PC-3 (cell line): Measurements from ENCODE around the gene VWA2. TPM values are rescaled to one million over a fixed set of nuclear protein-coding genes. Genes with fewer than 3 reads are reported as not detected.

Experiments used
- ATAC-seq: fragments of 200-7000 bp; cut with Tn5 transposase; 2 replicates; pipeline ENCODE4 v1.9.1; 2020; ENCODE audit warnings: mild to moderate bottlenecking, moderate library complexity
- BruUV-seq: library from RNA; stranded (reverse); fragments of 400-500 nt; replicated peaks from 2 replicates; lab custom pipeline; 2021; lab: Mats Ljungman, UMichigan
- CTCF ChIA-PET: fragments of 300-600 bp; sonication (Branson Sonifier 250); formaldehyde crosslinking; loops from one replicate; lab custom pipeline; 2022; ENCODE audit warnings: antibody characterized with exemption; lab: Charles Lee
- POLR2A ChIA-PET: fragments of 300-600 bp; sonication (Branson Sonifier 250); formaldehyde crosslinking; loops from one replicate; lab custom pipeline; 2022; ENCODE audit warnings: antibody characterized with exemption; ENCODE audit not compliant: unreplicated experiment; lab: Charles Lee
- DNase-seq: peaks from one replicate; pipeline ENCODE4 v3.0.0-alpha.2; 2015
- H2AFZ ChIP-seq: fragments of 300-600 bp; sonication (generic); 2 replicates; pipeline ENCODE4 v1.6.0; 2016; ENCODE audit warnings: antibody characterized with exemption, low read length
- H3F3A ChIP-seq: fragments of 300-600 bp; sonication (generic); one replicate; pipeline ENCODE4 v1.6.0; 2017; ENCODE audit warnings: antibody characterized with exemption, low read length, control low read depth, mild to moderate bottlenecking; ENCODE audit not compliant: unreplicated experiment
- H3K27ac ChIP-seq: fragments of 300-600 bp; sonication (generic); 2 replicates; pipeline ENCODE4 v1.5.1; 2016; ENCODE audit warnings: mild to moderate bottlenecking, low read length
- H3K27me3 ChIP-seq: fragments of 300-600 bp; sonication (generic); 2 replicates; pipeline ENCODE4 v1.6.1; 2016; ENCODE audit warnings: low read length, mixed read lengths
- H3K36me3 ChIP-seq: fragments of 300-600 bp; sonication (generic); 2 replicates; pipeline ENCODE4 v1.6.1; 2016; ENCODE audit warnings: low read depth, mixed run types, low read length, mixed read lengths
- H3K4me1 ChIP-seq: fragments of 300-600 bp; sonication (generic); 2 replicates; pipeline ENCODE4 v1.5.1; 2016; ENCODE audit warnings: low read length; ENCODE audit not compliant: insufficient read depth
- H3K4me2 ChIP-seq: fragments of 300-600 bp; sonication (generic); 2 replicates; pipeline ENCODE4 v1.6.0; 2016; ENCODE audit warnings: low read length
- H3K4me3 ChIP-seq: fragments of 300-600 bp; sonication (generic); 2 replicates; pipeline ENCODE4 v1.5.1; 2016; ENCODE audit warnings: mild to moderate bottlenecking, low read length, mixed read lengths
- H3K79me2 ChIP-seq: fragments of 300-600 bp; sonication (generic); 2 replicates; pipeline ENCODE4 v1.6.1; 2017; ENCODE audit warnings: low read length, mixed read lengths
- H3K9ac ChIP-seq: fragments of 300-600 bp; sonication (generic); 2 replicates; pipeline ENCODE4 v1.6.0; 2016; ENCODE audit warnings: mild to moderate bottlenecking, low read length
- H3K9me2 ChIP-seq: fragments of 300-600 bp; sonication (generic); replicated peaks from 2 replicates; pipeline ENCODE4 v1.6.1; 2016; ENCODE audit warnings: mixed run types, low read length, mixed read lengths
- H3K9me3 ChIP-seq: fragments of 300-600 bp; sonication (generic); 2 replicates; pipeline ENCODE4 v1.6.1; 2016; ENCODE audit warnings: low read length, mixed read lengths
- H4K20me1 ChIP-seq: fragments of 300-600 bp; sonication (generic); 2 replicates; pipeline ENCODE4 v1.6.1; 2016; ENCODE audit warnings: low read length, mixed read lengths
- EZH2 ChIP-seq: fragments of 300-600 bp; sonication (generic); IDR thresholded peaks from one replicate; pipeline ENCODE4 v1.6.1; 2017; ENCODE audit warnings: antibody characterized with exemption, mild to moderate bottlenecking, low read length; ENCODE audit not compliant: unreplicated experiment
- EZH2phosphoT487 ChIP-seq: fragments of 300-600 bp; sonication (generic); IDR thresholded peaks from 2 replicates; pipeline ENCODE4 v1.6.1; 2018; ENCODE audit warnings: mild to moderate bottlenecking, antibody characterized with exemption, low read length, borderline replicate concordance
- intact Hi-C: fragments of 100-400 bp; cut with micrococcal nuclease; formaldehyde crosslinking; loops from 2 replicates; pipeline ENCODE4 v1.9.0; 2023
- total RNA-seq: library from RNA; depleted of rRNA; stranded (reverse); fragments of >200 nt; gene quantifications from 2 replicates; pipeline ENCODE4 v1.2.3, GENCODE V29; 2014
- TF ChIP-seq, protein P1 (sequence below): fragments of 300-600 bp; sonication (generic); conservative IDR thresholded peaks from 2 replicates; pipeline ENCODE4 v1.5.1; 2017; ENCODE audit warnings: antibody characterized with exemption, low read depth, mild to moderate bottlenecking, low read length

VWA2 gene
- total RNA-seq, 1 experiment from 2014 or later = not detected

- Histone ChIP-seq H3K9ac (no peak overlapping the region), H3K27ac (no peak overlapping the region), H2AFZ (no peak overlapping the region), H3K4me2 (no peak overlapping the region), H3K4me3 (no peak overlapping the region), H3F3A (no peaks in the 10 kb centered on the region), H3K9me3 (no peaks in the 10 kb centered on the region), H3K27me3 (no peaks in the 10 kb centered on the region), H3K4me1 (no peaks in the 10 kb centered on the region), H3K79me2 (no peaks in the 10 kb centered on the region), H3K36me3 (no peaks in the 10 kb centered on the region), H4K20me1 (no peaks in the 10 kb centered on the region), H3K9me2 (no peaks in the 10 kb centered on the region)
- ATAC-seq = no peak
- BruUV-seq = no TSS peak
- CTCF ChIA-PET = no interaction called here
- DNase-seq = no peak
- TF ChIP-seq EZH2 (no peak), EZH2phosphoT487 (no peak)
- TF ChIP-seq, protein P1, sequence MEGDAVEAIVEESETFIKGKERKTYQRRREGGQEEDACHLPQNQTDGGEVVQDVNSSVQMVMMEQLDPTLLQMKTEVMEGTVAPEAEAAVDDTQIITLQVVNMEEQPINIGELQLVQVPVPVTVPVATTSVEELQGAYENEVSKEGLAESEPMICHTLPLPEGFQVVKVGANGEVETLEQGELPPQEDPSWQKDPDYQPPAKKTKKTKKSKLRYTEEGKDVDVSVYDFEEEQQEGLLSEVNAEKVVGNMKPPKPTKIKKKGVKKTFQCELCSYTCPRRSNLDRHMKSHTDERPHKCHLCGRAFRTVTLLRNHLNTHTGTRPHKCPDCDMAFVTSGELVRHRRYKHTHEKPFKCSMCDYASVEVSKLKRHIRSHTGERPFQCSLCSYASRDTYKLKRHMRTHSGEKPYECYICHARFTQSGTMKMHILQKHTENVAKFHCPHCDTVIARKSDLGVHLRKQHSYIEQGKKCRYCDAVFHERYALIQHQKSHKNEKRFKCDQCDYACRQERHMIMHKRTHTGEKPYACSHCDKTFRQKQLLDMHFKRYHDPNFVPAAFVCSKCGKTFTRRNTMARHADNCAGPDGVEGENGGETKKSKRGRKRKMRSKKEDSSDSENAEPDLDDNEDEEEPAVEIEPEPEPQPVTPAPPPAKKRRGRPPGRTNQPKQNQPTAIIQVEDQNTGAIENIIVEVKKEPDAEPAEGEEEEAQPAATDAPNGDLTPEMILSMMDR = no peak
- POLR2A ChIA-PET = no interaction called here
- intact Hi-C loops = no loop called here
Observed at GRCh38 chr10:114284346-114285071, 45.5 kb downstream of the VWA2 start.

- Histone ChIP-seq H3K4me3 (no peak overlapping the region), H3K79me2 (no peaks in the 10 kb centered on the region), H4K20me1 (no peaks in the 10 kb centered on the region), H3K4me2 (no peak overlapping the region), H3K27me3 (no peaks in the 10 kb centered on the region), H3K9me2 (no peaks in the 10 kb centered on the region), H3K9ac (no peak overlapping the region), H3K36me3 (no peaks in the 10 kb centered on the region), H3K9me3 (no peaks in the 10 kb centered on the region), H3F3A (no peaks in the 10 kb centered on the region), H3K27ac (no peak overlapping the region), H2AFZ (no peak overlapping the region), H3K4me1 (no peaks in the 10 kb centered on the region)
- ChIA-PET POLR2A (no interaction called here), CTCF (interaction anchor here (0.6 kb wide), 1 partner anchor 40 kb away, joined by 3 read pairs; no protein-coding TSS in a partner anchor)
- ATAC-seq = no peak
- DNase-seq = no peak
- intact Hi-C loops = no loop called here
- no TSS peak for BruUV-seq
- TF ChIP-seq EZH2 = no peak
- TF ChIP-seq, protein P1 = no peak
- no peak for TF ChIP-seq EZH2phosphoT487
Observed at GRCh38 chr10:114285961-114286441, 46.9 kb downstream of the VWA2 start.

GRCh38 chr10:114286921-114287320, 47.9 kb downstream of the VWA2 start:
- H3K4me3 ChIP-seq = no peak overlapping the region
- BruUV-seq = no TSS peak
- intact Hi-C loops = no loop called here
- H3K27me3 ChIP-seq = no peaks in the 10 kb centered on the region
- no peaks in the 10 kb centered on the region for H3K4me1 ChIP-seq
- H3F3A ChIP-seq = no peaks in the 10 kb centered on the region
- H3K36me3 ChIP-seq = no peaks in the 10 kb centered on the region
- DNase-seq (no peak), ATAC-seq (no peak)
- POLR2A ChIA-PET = no interaction called here
- no peak overlapping the region for H2AFZ ChIP-seq
- H3K79me2 ChIP-seq = no peaks in the 10 kb centered on the region
- TF ChIP-seq EZH2 = no peak
- TF ChIP-seq EZH2phosphoT487 = no peak
- TF ChIP-seq, protein P1 = no peak
- no peak overlapping the region for H3K27ac ChIP-seq
- no peaks in the 10 kb centered on the region for H4K20me1 ChIP-seq
- CTCF ChIA-PET = no interaction called here
- no peak overlapping the region for H3K9ac ChIP-seq
- no peaks in the 10 kb centered on the region for H3K9me2 ChIP-seq
- H3K9me3 ChIP-seq = no peaks in the 10 kb centered on the region
- no peak overlapping the region for H3K4me2 ChIP-seq
